GM12878 (cell line): ENCODE data around the gene LAYN. TPM values are rescaled to one million over a fixed set of nuclear protein-coding genes. Genes with fewer than 3 reads are reported as not detected.

Experiments used
- ATAC-seq: fragments of 200-7000 bp; cut with Tn5 transposase; 3 replicates; pipeline ENCODE4 v1.9.1; 2020; ENCODE audit warnings: mild to moderate bottlenecking, moderate library complexity
- BruUV-seq: library from RNA; stranded (reverse); fragments of 400-500 nt; replicated peaks from 2 replicates; lab custom pipeline; 2021; lab: Mats Ljungman, UMichigan
- CTCF ChIA-PET: fragments of 300-600 bp; sonication (Branson Sonifier 250); formaldehyde crosslinking; extraction: SDS; loops from one replicate; lab custom pipeline; 2021; ENCODE audit warnings: inconsistent platforms; lab: Yijun Ruan, JAX
- POLR2A ChIA-PET: fragments of 350-600 bp; formaldehyde crosslinking; extraction: SDS; loops from one replicate; lab custom pipeline; 2021; ENCODE audit warnings: inconsistent platforms; lab: Charles Lee
- RAD21 ChIA-PET: fragments of 300-600 bp; sonication (Branson Sonifier 250); formaldehyde crosslinking; loops from one replicate; lab custom pipeline; 2023; ENCODE audit warnings: antibody characterized with exemption; ENCODE audit not compliant: unreplicated experiment; lab: Charles Lee
- SMC1A ChIA-PET: fragments of 300-600 bp; sonication (Branson Sonifier 250); formaldehyde crosslinking; loops from one replicate; lab custom pipeline; 2023; ENCODE audit not compliant: unreplicated experiment, uncharacterized antibody; lab: Charles Lee
- DNase-seq: peaks from one replicate; pipeline ENCODE4 v3.0.0-alpha.2; 2011; ENCODE audit warnings: low read depth, low spot score
- FAIRE-seq: peaks from 3 replicates; lab custom pipeline; 2011; peaks lifted over from hg19 to GRCh38; lab: Jason Lieb, UNC
- H2AFZ ChIP-seq: 2 replicates; pipeline ENCODE4 v1.6.0; 2011; ENCODE audit warnings: low read depth, low read length, control low read depth; ENCODE audit not compliant: control insufficient read depth
- H3K27ac ChIP-seq: 2 replicates; pipeline ENCODE4 v1.5.1; 2011; ENCODE audit warnings: control low read depth; ENCODE audit not compliant: control insufficient read depth, insufficient read depth
- H3K27me3 ChIP-seq, 2 experiments: replicated peaks in 1 of 2; 2 replicates each; pipeline versions ENCODE4 v1.6.0 to v1.6.1; 2011; ENCODE audit warnings: low read length in 1 of 2; ENCODE audit not compliant: control insufficient read depth in 2 of 2, insufficient read depth in 2 of 2
- H3K36me3 ChIP-seq, 2 experiments: 2 replicates each; pipeline ENCODE4 v1.5.1; 2011; ENCODE audit warnings: low read length in 1 of 2; ENCODE audit not compliant: control insufficient read depth in 2 of 2, insufficient read depth in 2 of 2
- H3K4me1 ChIP-seq: 2 replicates; pipeline ENCODE4 v1.6.1; 2011; ENCODE audit warnings: mild to moderate bottlenecking, low read length, moderate library complexity, mixed read lengths; ENCODE audit not compliant: control insufficient read depth, insufficient read depth
- H3K4me2 ChIP-seq: 2 replicates; pipeline ENCODE4 v1.6.0; 2011; ENCODE audit warnings: control low read depth; ENCODE audit not compliant: control insufficient read depth, insufficient read depth
- H3K4me3 ChIP-seq: fragments of 200-600 bp; sonication (generic); 2 replicates; pipeline ENCODE4 v1.5.1; 2016
- H3K79me2 ChIP-seq: 2 replicates; pipeline ENCODE4 v1.6.0; 2011; ENCODE audit warnings: low read length; ENCODE audit not compliant: control insufficient read depth, insufficient read depth
- H3K9ac ChIP-seq: 2 replicates; pipeline ENCODE4 v1.8.0; 2011; ENCODE audit warnings: low read length, control low read depth, mixed read lengths; ENCODE audit not compliant: control insufficient read depth, insufficient read depth
- H3K9me3 ChIP-seq: replicated peaks from 3 replicates; pipeline ENCODE4 v1.5.1; 2011; ENCODE audit warnings: mild to moderate bottlenecking, low read length; ENCODE audit not compliant: control insufficient read depth, insufficient read depth
- H4K20me1 ChIP-seq: 2 replicates; pipeline ENCODE4 v1.6.0; 2011; ENCODE audit not compliant: control insufficient read depth, insufficient read depth
- ETV6 ChIP-seq, 2 experiments: fragments of 450-650 bp in 1 of 2; IDR thresholded peaks in 1 of 2; conservative IDR thresholded peaks in 1 of 2; 2 replicates each; pipeline ENCODE4 v1.6.1; 2014; ENCODE audit warnings: antibody characterized with exemption in 1 of 2, borderline replicate concordance in 1 of 2, low read depth in 1 of 2, mild to moderate bottlenecking in 1 of 2, moderate library complexity in 1 of 2
- JUNB ChIP-seq: IDR thresholded peaks from 2 replicates; pipeline ENCODE4 v1.6.1; 2016; ENCODE audit warnings: antibody characterized with exemption, mild to moderate bottlenecking
- RUNX3 ChIP-seq: IDR thresholded peaks from 2 replicates; pipeline ENCODE4 v1.6.1; 2012; ENCODE audit warnings: low read length, inconsistent platforms
- SKIL ChIP-seq: fragments of 450-650 bp; IDR thresholded peaks from 2 replicates; pipeline ENCODE4 v1.6.1; 2017; ENCODE audit warnings: mild to moderate bottlenecking, low read depth, inconsistent platforms; ENCODE audit not compliant: poor library complexity, severe bottlenecking
- TCF7 ChIP-seq: IDR thresholded peaks from 2 replicates; pipeline ENCODE4 v1.6.1; 2014; ENCODE audit warnings: antibody characterized with exemption, borderline replicate concordance
- WGBS: methylation state at CpG from one replicate; pipeline ENCODE4 v1.1.6; 2016; ENCODE audit warnings: low lambda C conversion rate; ENCODE audit not compliant: insufficient replicate concordance, insufficient coverage; ENCODE audit errors: missing lambda C conversion rate; 5-methylcytosine and 5-hydroxymethylcytosine counted together
- in situ Hi-C: fragments of 300-500 bp; cut with MboI; formaldehyde crosslinking; loops from 9 replicates; pipeline ENCODE4 v1.14.3; 2018; ENCODE audit warnings: mixed read lengths
- intact Hi-C: fragments of 100-400 bp; cut with micrococcal nuclease; formaldehyde crosslinking; loops from one replicate; pipeline ENCODE4 v1.14.2; 2022; ENCODE audit not compliant: unreplicated experiment
- polyA plus RNA-seq, 11 experiments: library from polyadenylated mRNA; depleted of rRNA in 4 of 11; unstranded in 6 of 11; stranded (reverse) in 5 of 11; fragments of >200 nt; fragmentation: Nextera tagmentation in 4 of 11; fragmentation: Illumina TruSeq in 1 of 11; extraction: Ambion mirVana in 4 of 11; extraction: Trizol in 1 of 11; gene quantifications; 1 replicate in 1 of 11; 2 replicates in 10 of 11; pipeline versions ENCODE4 v1.2.1 to v1.2.3, GENCODE V29; 2011 to 2016; ENCODE audit warnings: inconsistent platforms in 2 of 11, missing spikeins in 2 of 11, low read depth in 1 of 11
- total RNA-seq, 4 experiments: library from RNA; depleted of rRNA in 3 of 4; stranded (reverse); fragments of >200 nt in 3 of 4; fragmentation: Illumina TruSeq in 1 of 4; extraction: Trizol in 1 of 4; gene quantifications; 2 replicates each; pipeline versions ENCODE4 v1.2.1 to v1.2.3, GENCODE V29; 2013 to 2021

Gene LAYN
- total and polyA plus RNA-seq, 10 of the 15 experiments (the other 5 are each of a cell fraction or from before 2014, with no cell fraction given), result 0.06 to 0.14 (median 0.10) TPM; not detected in 7

- H3K27me3 ChIP-seq, result peaks cover 0 to 3% of the 10 kb centered on the region in 2 experiments; a peak in 2 of 4 replicates
- no peak for DNase-seq
- CTCF ChIA-PET, result no interaction called here
- RAD21 ChIA-PET, result no interaction called here
- intact Hi-C loops, result no loop called here
- ATAC-seq, result no peak
- FAIRE-seq, result no peak
- POLR2A ChIA-PET, result no interaction called here
- no peak overlapping the region for H3K4me2 ChIP-seq
- no peaks in the 10 kb centered on the region for H3K36me3 ChIP-seq
- SMC1A ChIA-PET, result no interaction called here
- no TSS peak for BruUV-seq
- H3K4me3 ChIP-seq, result no peak overlapping the region
- in situ Hi-C loops, result no loop called here
- WGBS, result 0% methylated on average over 1 of the region's 1 CpG
- no peaks in the 10 kb centered on the region for H3K9me3 ChIP-seq
- H3K4me1 ChIP-seq, result no peaks in the 10 kb centered on the region
- no peaks in the 10 kb centered on the region for H4K20me1 ChIP-seq
- no peak overlapping the region for H2AFZ ChIP-seq
- no peak overlapping the region for H3K27ac ChIP-seq
- H3K79me2 ChIP-seq, result no peaks in the 10 kb centered on the region
- H3K9ac ChIP-seq, result no peak overlapping the region
- TF ChIP-seq ETV6 (conservative IDR thresholded peaks at IDR 0.05 in 1 of 2, IDR thresholded peaks at IDR 0.05 in 1 of 2; ENCODE audit: borderline replicate concordance in 1 of 2, low read depth in 1 of 2) (peak in 1 of 2 experiments; percentile 27; a peak in 1 of 4 replicates), TCF7 (peak; percentile 76), SKIL (no peak), RUNX3 (0 out of 2 replicates have a peak, but pooled peaks have one; percentile 10), JUNB (peak; percentile 45; the same call in 1 of the 2 replicates)
- TF ChIP-seq, all 136 proteins: peak for 4
Measured at GRCh38 chr11:111528557-111528956, 12.0 kb upstream of the LAYN start.
